ENCODE measurements around the gene APOO. TPM values are rescaled to one million over a fixed set of nuclear protein-coding genes. Genes with fewer than 3 reads are reported as not detected.

APOO gene
- polyA plus RNA-seq, 1 donor (not counting 4 experiments of a cell fraction or from before 2014, with no cell fraction given), result 22.7 TPM

DNA sequence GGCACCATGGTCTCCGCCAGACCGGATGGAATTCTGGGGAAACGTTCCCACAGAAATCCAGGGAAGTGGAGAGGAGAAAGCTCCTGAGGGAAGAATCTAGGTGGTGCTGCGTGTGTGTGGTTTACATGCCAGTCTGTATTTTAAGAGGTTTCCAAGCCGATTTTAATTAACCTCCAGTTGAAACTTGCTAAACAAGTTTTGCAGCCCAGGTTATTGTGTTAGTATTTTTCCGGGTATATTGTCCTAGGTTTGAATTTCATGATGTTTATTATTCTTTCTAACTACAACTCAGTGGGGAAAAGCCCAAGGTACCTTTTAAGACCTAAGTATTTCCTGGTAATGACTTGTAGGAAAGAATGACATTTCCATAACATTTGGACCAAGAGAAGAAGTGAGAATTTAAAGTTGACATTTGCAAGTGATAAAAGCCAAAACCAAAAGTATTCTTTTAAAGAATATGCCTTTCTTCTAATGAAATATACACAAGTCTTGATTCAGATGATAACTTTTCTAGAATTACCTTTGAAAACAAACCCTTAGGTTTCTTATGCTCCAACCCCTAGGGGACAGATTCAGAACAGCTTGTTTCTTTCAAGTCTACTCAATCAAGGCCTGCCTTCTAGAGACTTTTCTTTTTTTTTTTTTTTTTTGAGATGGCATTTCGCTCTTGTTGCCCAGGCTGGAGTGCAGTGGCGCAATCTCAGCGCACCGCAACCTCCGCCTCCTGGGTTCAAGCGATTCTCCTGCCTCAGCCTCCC is 110.2 kb downstream of the APOO start:
- Histone ChIP-seq H4K20me1 (ENCODE audit: control insufficient read depth, extremely low read depth, insufficient read depth, low read length) (no peaks in the 10 kb centered on the region), H3K9ac (ENCODE audit: control insufficient read depth, extremely low read depth, insufficient read depth, low read length) (peak overlapping the region; percentile 48), H3K4me1 (ENCODE audit: control insufficient read depth, extremely low read depth, insufficient read depth, low read length) (peaks cover 30% of the 10 kb centered on the region), H3K36me3 (ENCODE audit: control insufficient read depth in 2 of 2, extremely low read depth in 1 of 2, insufficient read depth in 2 of 2, low read length in 2 of 2) (no peaks in the 10 kb centered on the region), H3K79me2 (ENCODE audit: control insufficient read depth, insufficient read depth, low read length) (no peaks in the 10 kb centered on the region), H3K27me3 (ENCODE audit: control insufficient read depth, extremely low read depth, insufficient read depth, low read length) (no peaks in the 10 kb centered on the region), H3K4me2 (ENCODE audit: control insufficient read depth, extremely low read depth, insufficient read depth, low read depth, low read length) (peak overlapping the region; percentile 47), H3K4me3 (ENCODE audit: control insufficient read depth in 2 of 3, extremely low read depth in 1 of 3, insufficient read depth in 2 of 3, low read depth in 1 of 3, low read length in 3 of 3) (peak overlapping the region in 2 of 3 experiments; percentile 13 to 46), H3K9me1 (ENCODE audit: control insufficient read depth, extremely low read depth, insufficient read depth, low read length) (no peaks in the 10 kb centered on the region), H3K27ac (ENCODE audit: control insufficient read depth, insufficient read depth, low read length) (peak overlapping the region; percentile 87), H2AFZ (ENCODE audit: control insufficient read depth, low read length) (peak overlapping the region; percentile 40), H3K9me3 (ENCODE audit: control insufficient read depth, low read depth, low read length) (no peaks in the 10 kb centered on the region)
- DNase-seq (ENCODE audit: low read depth, low spot score) (no peak), FAIRE-seq (peak; percentile 86)
- no peak for TF ChIP-seq CTCF (optimal IDR thresholded peaks at IDR 0.05 in 1 of 3, IDR thresholded peaks at IDR 0.05 in 1 of 3, conservative IDR thresholded peaks at IDR 0.05 in 1 of 3; ENCODE audit: extremely low read depth in 1 of 3, insufficient read depth in 2 of 3, low read length in 3 of 3)
- TF ChIP-seq EZH2 (IDR thresholded peaks at IDR 0.05; ENCODE audit: low read length), result no peak
- dilution Hi-C loops (cut with MboI; ENCODE audit: extremely low pct_ligation_motif_present, low sequenced_read_pairs), result no loop called here

DNA sequence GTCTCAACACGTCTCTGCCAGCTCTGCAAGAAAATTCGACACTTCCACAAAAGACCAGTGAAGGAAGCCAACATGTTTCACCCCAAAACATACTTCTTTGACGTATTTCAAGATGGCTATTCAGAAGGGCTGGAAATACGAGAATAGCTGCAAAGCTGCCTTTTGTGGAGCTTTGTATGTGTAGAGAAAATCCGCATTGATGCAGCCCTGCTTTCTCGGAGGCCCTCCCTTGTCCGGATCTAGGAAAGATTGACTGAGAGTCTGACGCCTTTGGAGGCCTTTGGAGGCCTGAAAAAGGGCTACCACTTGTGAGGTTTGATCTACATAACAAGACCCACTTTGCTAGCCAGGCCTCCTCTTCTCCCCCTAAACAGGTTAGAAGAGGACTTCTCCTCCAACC is 112.5 kb downstream of the APOO start:
- Histone ChIP-seq H2AFZ (ENCODE audit: control insufficient read depth, low read length) (peak overlapping the region; percentile 79), H3K9ac (ENCODE audit: control insufficient read depth, extremely low read depth, insufficient read depth, low read length) (no peak overlapping the region), H3K9me1 (ENCODE audit: control insufficient read depth, extremely low read depth, insufficient read depth, low read length) (no peaks in the 10 kb centered on the region), H3K36me3 (ENCODE audit: control insufficient read depth in 2 of 2, extremely low read depth in 1 of 2, insufficient read depth in 2 of 2, low read length in 2 of 2) (no peaks in the 10 kb centered on the region), H3K79me2 (ENCODE audit: control insufficient read depth, insufficient read depth, low read length) (no peaks in the 10 kb centered on the region), H3K27me3 (ENCODE audit: control insufficient read depth, extremely low read depth, insufficient read depth, low read length) (no peaks in the 10 kb centered on the region), H3K9me3 (ENCODE audit: control insufficient read depth, low read depth, low read length) (no peaks in the 10 kb centered on the region), H3K4me2 (ENCODE audit: control insufficient read depth, extremely low read depth, insufficient read depth, low read depth, low read length) (peak overlapping the region; percentile 69), H3K4me1 (ENCODE audit: control insufficient read depth, extremely low read depth, insufficient read depth, low read length) (peaks cover 30% of the 10 kb centered on the region), H3K4me3 (ENCODE audit: control insufficient read depth in 2 of 3, extremely low read depth in 1 of 3, insufficient read depth in 2 of 3, low read depth in 1 of 3, low read length in 3 of 3) (no peak overlapping the region), H4K20me1 (ENCODE audit: control insufficient read depth, extremely low read depth, insufficient read depth, low read length) (no peaks in the 10 kb centered on the region), H3K27ac (ENCODE audit: control insufficient read depth, insufficient read depth, low read length) (no peak overlapping the region)
- dilution Hi-C loops (cut with MboI; ENCODE audit: extremely low pct_ligation_motif_present, low sequenced_read_pairs), result no loop called here
- TF ChIP-seq CTCF (optimal IDR thresholded peaks at IDR 0.05 in 1 of 3, IDR thresholded peaks at IDR 0.05 in 1 of 3, conservative IDR thresholded peaks at IDR 0.05 in 1 of 3; ENCODE audit: extremely low read depth in 1 of 3, insufficient read depth in 2 of 3, low read length in 3 of 3) (no peak), EZH2 (IDR thresholded peaks at IDR 0.05; ENCODE audit: low read length) (no peak)
- peak; percentile 79 for FAIRE-seq
- DNase-seq (ENCODE audit: low read depth, low spot score), result no peak
